Uterus (tissue), 2 donors: Measurements from ENCODE around the gene IKZF3.
"Not testable (repeated sequence)": the region's sequence is repeated elsewhere in the genome, so short reads cannot be mapped to it uniquely, and the experiment has no call there.

Experiments used
- CTCF ChIP-seq, 4 experiments: fragments of 200-600 bp in 2 of 4; fragments of 450-650 bp in 2 of 4; sonication (generic) in 2 of 4; IDR thresholded peaks; one replicate each; pipeline ENCODE4 v1.5.1; 2016 to 2019; ENCODE audit warnings: antibody characterized with exemption in 4 of 4, mild to moderate bottlenecking in 2 of 4, moderate library complexity in 1 of 4
- POLR2A ChIP-seq, 2 donors: fragments of 450-650 bp; IDR thresholded peaks; one replicate each; pipeline ENCODE4 v1.6.1; 2016; ENCODE audit warnings: antibody characterized with exemption in 2 of 2, mild to moderate bottlenecking in 1 of 2, moderate library complexity in 1 of 2

- TF ChIP-seq CTCF, POLR2A (IDR thresholded peaks at IDR 0.05): not testable (repeated sequence)
Observed at GRCh38 chr17:39764171-39764570, 99.9 kb downstream of the IKZF3 start.
